Activated T-cell treated with anti-CD3 and anti-CD28 coated beads, Interleukin-2, amount 50 U/mL, for 24 hours (primary cell): ENCODE measurements around the gene ITFG2.

Experiments used
- DNase-seq: peaks from one replicate; pipeline ENCODE4 v3.0.0-alpha.2; 2020
- H3K27ac Mint-ChIP-seq: 2 replicates; pipeline ENCODE4 v1.8.0; 2020; ENCODE audit warnings: mild to moderate bottlenecking, mixed read lengths
- H3K27me3 Mint-ChIP-seq: 2 replicates; pipeline ENCODE4 v1.8.0; 2020; ENCODE audit warnings: mixed read lengths
- H3K36me3 Mint-ChIP-seq: 2 replicates; pipeline ENCODE4 v1.8.0; 2020; ENCODE audit warnings: low read depth, mixed read lengths
- H3K4me1 Mint-ChIP-seq: 2 replicates; pipeline ENCODE4 v1.8.0; 2020; ENCODE audit warnings: low read depth, mixed read lengths
- H3K4me3 Mint-ChIP-seq: 2 replicates; pipeline ENCODE4 v1.8.0; 2020; ENCODE audit warnings: mild to moderate bottlenecking, moderate library complexity, mixed read lengths
- H3K9me3 Mint-ChIP-seq: 2 replicates; pipeline ENCODE4 v1.8.0; 2020; ENCODE audit warnings: mixed read lengths

The ITFG2 gene

GRCh38 chr12:2833327-2833726, 20.9 kb downstream of the ITFG2 start:
- Mint-ChIP-seq H3K9me3 (no peaks in the 10 kb centered on the region), H3K27me3 (no peaks in the 10 kb centered on the region), H3K4me1 (peaks cover 6% of the 10 kb centered on the region), H3K4me3 (no peak overlapping the region), H3K36me3 (peaks cover 60% of the 10 kb centered on the region), H3K27ac (no peak overlapping the region)
- DNase-seq: no peak

DNA sequence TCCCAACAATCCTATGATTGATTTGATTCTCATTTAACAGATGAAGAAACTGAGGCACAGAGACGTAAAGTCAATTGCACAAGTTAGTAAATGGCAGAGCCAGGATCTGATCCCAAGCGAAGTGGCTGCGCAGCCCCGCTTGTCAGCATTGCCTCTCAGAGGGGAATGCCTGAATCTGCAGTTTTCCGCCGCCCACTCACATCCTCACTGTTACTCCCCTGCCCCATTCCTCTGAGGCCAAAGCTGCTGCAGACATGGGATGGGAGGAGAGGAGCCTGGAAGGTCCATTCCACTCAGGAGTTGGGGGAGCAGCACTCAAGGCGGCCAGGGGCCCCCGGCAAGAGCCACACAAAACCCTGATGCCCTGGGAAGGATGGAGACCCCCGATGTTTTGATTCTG, 21.3 kb downstream of the ITFG2 start:
- no peak for DNase-seq
- H3K27ac Mint-ChIP-seq: no peak overlapping the region
- no peaks in the 10 kb centered on the region for H3K27me3 Mint-ChIP-seq
- peaks cover 6% of the 10 kb centered on the region for H3K4me1 Mint-ChIP-seq
- H3K4me3 Mint-ChIP-seq: no peak overlapping the region
- peaks cover 60% of the 10 kb centered on the region for H3K36me3 Mint-ChIP-seq
- no peaks in the 10 kb centered on the region for H3K9me3 Mint-ChIP-seq

- no peaks in the 10 kb centered on the region for H3K27me3 Mint-ChIP-seq
- DNase-seq: no peak
- no peaks in the 10 kb centered on the region for H3K9me3 Mint-ChIP-seq
- H3K4me3 Mint-ChIP-seq: no peak within 1 kb of the TSS
- H3K27ac Mint-ChIP-seq: no peak within 1 kb of the TSS
- H3K36me3 Mint-ChIP-seq: peaks cover 61% of the 10 kb centered on the region
- H3K4me1 Mint-ChIP-seq: peaks cover 6% of the 10 kb centered on the region
Measured at GRCh38 chr12:2834581-2835491, 22.4 kb downstream of the ITFG2 start, which contains the start of gene NRIP2. TSS of gene NRIP2 (minus strand) at chr12:2835035. CDS start at chr12:2834983, 52 bp downstream.

DNA sequence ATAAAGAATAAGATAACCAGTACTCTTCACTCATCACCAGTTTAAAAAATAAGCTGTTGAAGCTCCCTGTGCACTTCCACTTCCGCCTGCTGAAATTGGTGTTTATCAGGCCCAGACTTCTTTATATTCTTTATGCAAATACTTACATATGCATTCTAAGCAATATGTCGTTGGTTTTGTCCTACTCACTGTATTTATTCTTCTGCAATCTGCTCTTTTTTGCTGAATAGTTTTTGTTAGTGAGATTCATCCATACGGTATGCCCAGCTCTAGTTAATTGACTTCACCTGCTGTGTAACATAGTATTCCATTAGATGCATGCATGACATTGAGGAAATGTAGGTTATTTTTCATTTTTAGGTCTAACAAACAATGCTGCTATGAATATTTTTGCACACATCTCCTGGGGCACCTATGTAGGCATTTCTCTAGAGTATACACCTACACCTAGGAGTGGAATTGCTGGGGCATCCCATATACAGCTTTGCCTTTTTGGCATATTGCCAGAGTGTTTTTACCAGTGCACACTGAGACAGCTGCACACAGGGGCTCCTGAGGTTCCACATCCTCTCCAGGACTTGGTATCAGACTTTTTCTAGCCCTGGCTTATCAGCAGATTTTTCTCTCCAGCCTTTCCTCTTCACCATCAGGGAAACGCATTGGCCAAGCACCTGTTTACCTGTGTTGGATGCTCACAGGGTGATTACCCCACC, 23.4 kb downstream of the ITFG2 start:
- H3K36me3 Mint-ChIP-seq: peaks cover 60% of the 10 kb centered on the region

GRCh38 chr12:2836574-2836973, 24.1 kb downstream of the ITFG2 start:
- Mint-ChIP-seq H3K27me3 (no peaks in the 10 kb centered on the region), H3K4me1 (peaks cover 6% of the 10 kb centered on the region), H3K27ac (no peak overlapping the region), H3K4me3 (no peak overlapping the region), H3K36me3 (peaks cover 60% of the 10 kb centered on the region), H3K9me3 (no peaks in the 10 kb centered on the region)
- DNase-seq: no peak

More for the DNA sequence above, 23.4 kb downstream of the ITFG2 start:
- Mint-ChIP-seq H3K27me3 (no peaks in the 10 kb centered on the region), H3K4me1 (peaks cover 6% of the 10 kb centered on the region), H3K27ac (no peak overlapping the region), H3K9me3 (no peaks in the 10 kb centered on the region), H3K4me3 (no peak overlapping the region)
- DNase-seq: no peak

DNA sequence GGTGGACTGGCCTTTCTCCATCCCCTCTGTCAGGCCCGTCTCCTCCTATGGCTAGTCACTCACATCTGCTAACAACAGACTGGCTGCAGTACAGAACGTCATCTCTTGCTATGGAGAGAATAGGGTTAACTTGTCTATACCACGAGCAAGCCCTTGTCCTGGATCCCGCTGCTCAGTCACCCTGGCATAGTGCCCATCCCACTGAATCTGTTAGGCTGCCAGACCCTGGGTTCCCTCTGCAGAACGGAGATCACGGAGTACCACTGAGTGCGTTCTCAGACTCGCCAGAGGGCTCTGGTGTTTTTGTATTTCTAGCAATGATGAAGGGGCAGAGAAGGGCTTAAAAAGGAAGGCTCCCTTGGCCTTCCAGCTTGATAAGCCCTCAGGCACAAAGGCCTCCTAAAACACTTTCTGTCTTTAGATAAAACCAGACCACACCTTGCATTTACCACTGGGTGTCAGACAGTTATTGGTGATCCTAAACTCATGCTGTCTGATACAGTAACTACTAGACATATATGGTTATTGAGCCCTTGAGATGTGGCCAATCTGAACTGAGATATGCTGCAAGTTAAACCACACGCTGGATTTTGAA, 28.7 kb downstream of the ITFG2 start:
- H3K4me1 Mint-ChIP-seq: no peaks in the 10 kb centered on the region
- no peaks in the 10 kb centered on the region for H3K9me3 Mint-ChIP-seq
- no peaks in the 10 kb centered on the region for H3K27me3 Mint-ChIP-seq
- DNase-seq: no peak
- no peak overlapping the region for H3K4me3 Mint-ChIP-seq
- peaks cover 69% of the 10 kb centered on the region for H3K36me3 Mint-ChIP-seq
- H3K27ac Mint-ChIP-seq: no peak overlapping the region

GRCh38 chr12:2842948-2843347, 30.5 kb downstream of the ITFG2 start:
- Mint-ChIP-seq H3K27ac (no peak overlapping the region), H3K4me3 (no peak overlapping the region), H3K9me3 (no peaks in the 10 kb centered on the region), H3K36me3 (peaks cover 66% of the 10 kb centered on the region), H3K27me3 (no peaks in the 10 kb centered on the region), H3K4me1 (no peaks in the 10 kb centered on the region)
- no peak for DNase-seq

- Mint-ChIP-seq H3K36me3 (peaks cover 61% of the 10 kb centered on the region), H3K4me1 (no peaks in the 10 kb centered on the region), H3K4me3 (no peak overlapping the region), H3K27ac (no peak overlapping the region), H3K27me3 (no peaks in the 10 kb centered on the region), H3K9me3 (no peaks in the 10 kb centered on the region)
- no peak for DNase-seq
Measured at GRCh38 chr12:2844786-2845185, 32.3 kb downstream of the ITFG2 start.

- Mint-ChIP-seq H3K36me3 (peaks cover 59% of the 10 kb centered on the region), H3K9me3 (no peaks in the 10 kb centered on the region), H3K27me3 (no peaks in the 10 kb centered on the region), H3K4me1 (no peaks in the 10 kb centered on the region), H3K27ac (no peak overlapping the region), H3K4me3 (no peak overlapping the region)
- no peak for DNase-seq
Measured at GRCh38 chr12:2845280-2845679, 32.8 kb downstream of the ITFG2 start.

- H3K27me3 Mint-ChIP-seq: no peaks in the 10 kb centered on the region
- no peaks in the 10 kb centered on the region for H3K9me3 Mint-ChIP-seq
- no peak overlapping the region for H3K27ac Mint-ChIP-seq
- no peak overlapping the region for H3K4me3 Mint-ChIP-seq
- H3K4me1 Mint-ChIP-seq: peaks cover 1% of the 10 kb centered on the region
- peaks cover 56% of the 10 kb centered on the region for H3K36me3 Mint-ChIP-seq
- no peak for DNase-seq
Measured at GRCh38 chr12:2851931-2852330, 39.5 kb downstream of the ITFG2 start.

DNA sequence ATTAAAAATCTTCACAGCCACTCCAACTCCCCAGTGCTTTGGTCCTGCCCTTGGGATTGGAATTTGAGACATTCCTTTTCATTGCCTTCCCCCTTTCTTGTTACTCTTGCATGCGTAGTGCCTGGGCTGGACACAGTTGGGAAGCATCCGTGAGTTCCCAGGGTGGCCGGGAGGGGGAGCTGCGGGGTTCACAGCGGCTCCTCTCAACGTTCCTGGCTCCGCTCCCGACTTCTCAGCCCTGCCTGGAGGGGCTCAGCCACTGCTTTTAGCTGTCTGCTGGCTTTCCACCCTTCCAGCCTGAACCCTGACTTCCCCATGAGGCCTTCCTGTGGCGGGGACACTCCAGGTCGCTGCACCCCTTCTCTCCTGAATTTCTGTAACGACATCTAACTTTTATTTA, 41.2 kb downstream of the ITFG2 start:
- H3K36me3 Mint-ChIP-seq: peaks cover 61% of the 10 kb centered on the region
- H3K4me1 Mint-ChIP-seq: peaks cover 1% of the 10 kb centered on the region
- H3K4me3 Mint-ChIP-seq: no peak overlapping the region
- H3K27ac Mint-ChIP-seq: peak overlapping the region; percentile 34
- no peaks in the 10 kb centered on the region for H3K9me3 Mint-ChIP-seq
- no peaks in the 10 kb centered on the region for H3K27me3 Mint-ChIP-seq
- DNase-seq: peak; percentile 68

GRCh38 chr12:2854669-2855453, 42.4 kb downstream of the ITFG2 start:
- Mint-ChIP-seq H3K36me3 (peaks cover 64% of the 10 kb centered on the region), H3K27me3 (no peaks in the 10 kb centered on the region), H3K4me3 (no peak overlapping the region), H3K9me3 (no peaks in the 10 kb centered on the region), H3K27ac (no peak overlapping the region), H3K4me1 (peaks cover 1% of the 10 kb centered on the region)
- no peak for DNase-seq

DNA sequence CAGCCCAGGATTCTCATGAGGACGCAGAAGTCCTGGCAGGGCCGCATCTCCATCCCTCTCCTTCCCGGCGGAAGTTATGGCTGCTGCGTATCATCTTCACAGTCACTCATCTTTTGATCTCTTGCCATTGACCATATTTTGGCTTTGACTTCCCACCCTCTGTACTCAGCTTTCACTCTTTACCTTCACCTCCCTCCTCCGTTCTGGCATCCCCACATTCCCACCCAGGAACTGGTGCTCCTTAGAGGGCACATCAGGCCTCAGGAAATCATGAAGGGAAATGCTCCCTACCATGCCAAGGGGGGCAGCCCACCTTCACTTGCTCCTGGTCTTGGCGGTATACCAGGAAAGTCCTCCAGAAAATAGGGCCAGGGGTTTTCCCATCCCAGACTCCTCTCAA, 43.1 kb downstream of the ITFG2 start:
- no peak overlapping the region for H3K27ac Mint-ChIP-seq
- DNase-seq: no peak
- no peaks in the 10 kb centered on the region for H3K9me3 Mint-ChIP-seq
- H3K36me3 Mint-ChIP-seq: peaks cover 69% of the 10 kb centered on the region
- no peak overlapping the region for H3K4me3 Mint-ChIP-seq
- H3K4me1 Mint-ChIP-seq: peaks cover 1% of the 10 kb centered on the region
- H3K27me3 Mint-ChIP-seq: no peaks in the 10 kb centered on the region

- Mint-ChIP-seq H3K27me3 (no peaks in the 10 kb centered on the region), H3K36me3 (peaks cover 70% of the 10 kb centered on the region), H3K4me1 (peaks cover 1% of the 10 kb centered on the region), H3K9me3 (no peaks in the 10 kb centered on the region), H3K4me3 (no peak overlapping the region), H3K27ac (no peak overlapping the region)
- DNase-seq: no peak
Measured at GRCh38 chr12:2856051-2856450, 43.6 kb downstream of the ITFG2 start.
